Measurements from ENCODE around the gene GULP1.

The GULP1 gene

GRCh38 chr2:188439986-188440385 is 148.3 kb downstream of the GULP1 start:
- no peak overlapping the region for H3K4me3 ChIP-seq (ENCODE audit: low read depth in 1 of 2, low read length in 2 of 2)
- no peaks in the 10 kb centered on the region for H3K9me3 ChIP-seq (ENCODE audit: low read length)
- no peak overlapping the region for H3K9ac ChIP-seq (ENCODE audit: low read length)
- no peaks in the 10 kb centered on the region for H3K27me3 ChIP-seq (ENCODE audit: control insufficient read depth in 1 of 2, insufficient read depth in 2 of 2, low read length in 2 of 2)
- H3K36me3 ChIP-seq (ENCODE audit: insufficient read depth, low read length), result no peaks in the 10 kb centered on the region
- no peaks in the 10 kb centered on the region for H3K4me1 ChIP-seq (ENCODE audit: insufficient read depth, low read length)
- H3K27ac ChIP-seq (ENCODE audit: low read depth, low read length), result no peak overlapping the region

- Histone ChIP-seq H3K27ac (ENCODE audit: low read depth, low read length) (no peak overlapping the region), H3K36me3 (ENCODE audit: insufficient read depth, low read length) (no peaks in the 10 kb centered on the region), H3K27me3 (ENCODE audit: control insufficient read depth in 1 of 2, insufficient read depth in 2 of 2, low read length in 2 of 2) (no peaks in the 10 kb centered on the region), H3K9me3 (ENCODE audit: low read length) (no peaks in the 10 kb centered on the region), H3K4me1 (ENCODE audit: insufficient read depth, low read length) (no peaks in the 10 kb centered on the region), H3K9ac (ENCODE audit: low read length) (no peak overlapping the region), H3K4me3 (ENCODE audit: low read depth in 1 of 2, low read length in 2 of 2) (no peak overlapping the region)
These were observed 149.2 kb downstream of the GULP1 start for GRCh38 chr2:188440849-188441248.

- H3K4me1 ChIP-seq (ENCODE audit: insufficient read depth, low read length), result no peaks in the 10 kb centered on the region
- no peak overlapping the region for H3K27ac ChIP-seq (ENCODE audit: low read depth, low read length)
- no peaks in the 10 kb centered on the region for H3K36me3 ChIP-seq (ENCODE audit: insufficient read depth, low read length)
- no peaks in the 10 kb centered on the region for H3K9me3 ChIP-seq (ENCODE audit: low read length)
- H3K4me3 ChIP-seq (ENCODE audit: low read depth in 1 of 2, low read length in 2 of 2), result no peak overlapping the region
- H3K27me3 ChIP-seq (ENCODE audit: control insufficient read depth in 1 of 2, insufficient read depth in 2 of 2, low read length in 2 of 2), result no peaks in the 10 kb centered on the region
- H3K9ac ChIP-seq (ENCODE audit: low read length), result no peak overlapping the region
These were observed 149.7 kb downstream of the GULP1 start for GRCh38 chr2:188441288-188441947.

- no peaks in the 10 kb centered on the region for H3K9me3 ChIP-seq (ENCODE audit: low read length)
- no peak overlapping the region for H3K9ac ChIP-seq (ENCODE audit: low read length)
- H3K27ac ChIP-seq (ENCODE audit: low read depth, low read length), result no peak overlapping the region
- no peaks in the 10 kb centered on the region for H3K4me1 ChIP-seq (ENCODE audit: insufficient read depth, low read length)
- H3K4me3 ChIP-seq (ENCODE audit: low read depth in 1 of 2, low read length in 2 of 2), result no peak overlapping the region
- no peaks in the 10 kb centered on the region for H3K27me3 ChIP-seq (ENCODE audit: control insufficient read depth in 1 of 2, insufficient read depth in 2 of 2, low read length in 2 of 2)
- no peaks in the 10 kb centered on the region for H3K36me3 ChIP-seq (ENCODE audit: insufficient read depth, low read length)
These were observed 151.5 kb downstream of the GULP1 start for GRCh38 chr2:188443207-188443606.

GRCh38 chr2:188444106-188444835 is 152.6 kb downstream of the GULP1 start:
- Histone ChIP-seq H3K4me3 (ENCODE audit: low read depth in 1 of 2, low read length in 2 of 2) (no peak overlapping the region), H3K4me1 (ENCODE audit: insufficient read depth, low read length) (no peaks in the 10 kb centered on the region), H3K9ac (ENCODE audit: low read length) (no peak overlapping the region), H3K9me3 (ENCODE audit: low read length) (no peaks in the 10 kb centered on the region), H3K36me3 (ENCODE audit: insufficient read depth, low read length) (no peaks in the 10 kb centered on the region), H3K27me3 (ENCODE audit: control insufficient read depth in 1 of 2, insufficient read depth in 2 of 2, low read length in 2 of 2) (no peaks in the 10 kb centered on the region), H3K27ac (ENCODE audit: low read depth, low read length) (no peak overlapping the region)

- H3K27me3 ChIP-seq (ENCODE audit: control insufficient read depth in 1 of 2, insufficient read depth in 2 of 2, low read length in 2 of 2), result no peaks in the 10 kb centered on the region
- no peaks in the 10 kb centered on the region for H3K36me3 ChIP-seq (ENCODE audit: insufficient read depth, low read length)
- no peak overlapping the region for H3K4me3 ChIP-seq (ENCODE audit: low read depth in 1 of 2, low read length in 2 of 2)
- H3K9me3 ChIP-seq (ENCODE audit: low read length), result no peaks in the 10 kb centered on the region
- no peak overlapping the region for H3K27ac ChIP-seq (ENCODE audit: low read depth, low read length)
- H3K4me1 ChIP-seq (ENCODE audit: insufficient read depth, low read length), result no peaks in the 10 kb centered on the region
- H3K9ac ChIP-seq (ENCODE audit: low read length), result no peak overlapping the region
These were observed 157.9 kb downstream of the GULP1 start for GRCh38 chr2:188449561-188449960.

- Histone ChIP-seq H3K4me1 (ENCODE audit: insufficient read depth, low read length) (no peaks in the 10 kb centered on the region), H3K36me3 (ENCODE audit: insufficient read depth, low read length) (no peaks in the 10 kb centered on the region), H3K27ac (ENCODE audit: low read depth, low read length) (no peak overlapping the region), H3K4me3 (ENCODE audit: low read depth in 1 of 2, low read length in 2 of 2) (no peak overlapping the region), H3K9ac (ENCODE audit: low read length) (no peak overlapping the region), H3K27me3 (ENCODE audit: control insufficient read depth in 1 of 2, insufficient read depth in 2 of 2, low read length in 2 of 2) (no peaks in the 10 kb centered on the region), H3K9me3 (ENCODE audit: low read length) (no peaks in the 10 kb centered on the region)
These were observed 158.3 kb downstream of the GULP1 start for GRCh38 chr2:188449971-188450370.

- H3K36me3 ChIP-seq (ENCODE audit: insufficient read depth, low read length), result no peaks in the 10 kb centered on the region
- no peak overlapping the region for H3K4me3 ChIP-seq (ENCODE audit: low read depth in 1 of 2, low read length in 2 of 2)
- no peaks in the 10 kb centered on the region for H3K9me3 ChIP-seq (ENCODE audit: low read length)
- H3K9ac ChIP-seq (ENCODE audit: low read length), result no peak overlapping the region
- no peak overlapping the region for H3K27ac ChIP-seq (ENCODE audit: low read depth, low read length)
- no peaks in the 10 kb centered on the region for H3K27me3 ChIP-seq (ENCODE audit: control insufficient read depth in 1 of 2, insufficient read depth in 2 of 2, low read length in 2 of 2)
- H3K4me1 ChIP-seq (ENCODE audit: insufficient read depth, low read length), result no peaks in the 10 kb centered on the region
These were observed 159.2 kb downstream of the GULP1 start for GRCh38 chr2:188450732-188451483.

GRCh38 chr2:188452084-188452483 is 160.4 kb downstream of the GULP1 start:
- no peaks in the 10 kb centered on the region for H3K4me1 ChIP-seq (ENCODE audit: insufficient read depth, low read length)
- no peak overlapping the region for H3K4me3 ChIP-seq (ENCODE audit: low read depth in 1 of 2, low read length in 2 of 2)
- H3K27me3 ChIP-seq (ENCODE audit: control insufficient read depth in 1 of 2, insufficient read depth in 2 of 2, low read length in 2 of 2), result no peaks in the 10 kb centered on the region
- H3K9me3 ChIP-seq (ENCODE audit: low read length), result no peaks in the 10 kb centered on the region
- H3K9ac ChIP-seq (ENCODE audit: low read length), result no peak overlapping the region
- H3K27ac ChIP-seq (ENCODE audit: low read depth, low read length), result no peak overlapping the region
- no peaks in the 10 kb centered on the region for H3K36me3 ChIP-seq (ENCODE audit: insufficient read depth, low read length)

- H3K9ac ChIP-seq (ENCODE audit: low read length), result no peak overlapping the region
- no peaks in the 10 kb centered on the region for H3K27me3 ChIP-seq (ENCODE audit: control insufficient read depth in 1 of 2, insufficient read depth in 2 of 2, low read length in 2 of 2)
- no peaks in the 10 kb centered on the region for H3K9me3 ChIP-seq (ENCODE audit: low read length)
- H3K4me1 ChIP-seq (ENCODE audit: insufficient read depth, low read length), result no peaks in the 10 kb centered on the region
- H3K4me3 ChIP-seq (ENCODE audit: low read depth in 1 of 2, low read length in 2 of 2), result no peak overlapping the region
- H3K36me3 ChIP-seq (ENCODE audit: insufficient read depth, low read length), result no peaks in the 10 kb centered on the region
- H3K27ac ChIP-seq (ENCODE audit: low read depth, low read length), result no peak overlapping the region
These were observed 164.6 kb downstream of the GULP1 start for GRCh38 chr2:188456114-188456909.

GRCh38 chr2:188459061-188459460 is 167.4 kb downstream of the GULP1 start:
- Histone ChIP-seq H3K9me3 (ENCODE audit: low read length) (no peaks in the 10 kb centered on the region), H3K36me3 (ENCODE audit: insufficient read depth, low read length) (no peaks in the 10 kb centered on the region), H3K27me3 (ENCODE audit: control insufficient read depth in 1 of 2, insufficient read depth in 2 of 2, low read length in 2 of 2) (no peaks in the 10 kb centered on the region), H3K27ac (ENCODE audit: low read depth, low read length) (no peak overlapping the region), H3K9ac (ENCODE audit: low read length) (no peak overlapping the region), H3K4me3 (ENCODE audit: low read depth in 1 of 2, low read length in 2 of 2) (no peak overlapping the region), H3K4me1 (ENCODE audit: insufficient read depth, low read length) (no peaks in the 10 kb centered on the region)
